ENCODE data around the gene LRRC49.

- TF ChIP-seq BHLHE40 (IDR thresholded peaks at IDR 0.05; ENCODE audit: borderline replicate concordance) (no peak), ARNT (IDR thresholded peaks at IDR 0.05) (no peak), FOXK2 (IDR thresholded peaks at IDR 0.05) (no peak), FOXA1 (IDR thresholded peaks at IDR 0.05) (no peak), HDGF (IDR thresholded peaks at IDR 0.05; ENCODE audit: borderline replicate concordance) (no peak), TARDBP (IDR thresholded peaks at IDR 0.05) (no peak), CTBP1 (IDR thresholded peaks at IDR 0.05; ENCODE audit: borderline replicate concordance) (no peak), SUZ12 (IDR thresholded peaks at IDR 0.05) (no peak), ELF4 (IDR thresholded peaks at IDR 0.05) (no peak), SP1 (IDR thresholded peaks at IDR 0.05) (no peak)
These were observed 10.3 kb upstream of the LRRC49 start for GRCh38 chr15:70882361-70882760.
